ENCODE results near the gene TRAF4.
A peak's percentile ranks its signal among the peaks of the same experiment; 100 is the strongest.

TRAF4 gene

DNA sequence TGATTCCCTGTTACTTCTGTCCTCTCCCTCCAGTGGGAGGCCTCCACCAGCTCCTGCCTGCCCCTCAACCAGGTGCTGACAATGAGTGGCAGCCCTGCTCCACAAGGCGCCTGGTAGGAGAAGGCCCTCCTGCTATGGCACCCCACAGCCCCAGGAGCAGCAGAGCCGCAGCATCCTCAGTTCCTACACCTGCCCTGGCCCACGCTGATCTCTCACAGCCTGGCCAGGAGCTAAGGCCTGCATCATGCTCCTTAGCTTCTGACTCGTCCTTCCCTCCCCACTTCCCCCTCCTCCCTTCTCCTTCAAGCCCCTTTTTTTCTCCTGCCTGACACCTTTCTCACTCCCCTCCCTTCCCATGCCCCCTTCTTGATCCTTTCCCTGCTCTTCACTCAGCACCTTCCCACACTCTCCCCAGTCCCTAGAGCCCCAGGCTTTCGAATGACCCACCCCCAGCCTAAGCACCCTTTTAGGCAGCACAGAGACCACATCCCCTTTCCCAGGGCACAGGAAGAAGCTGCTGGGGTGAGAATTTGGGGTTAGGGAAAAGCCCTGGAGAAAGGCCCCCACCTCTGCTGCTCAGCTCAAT lies 38.6 kb upstream of the TRAF4 start:
- Histone ChIP-seq H3K27ac (ENCODE audit: low read length) (no peak overlapping the region), H3K4me1 (ENCODE audit: control insufficient read depth, insufficient read depth, low read length) (peaks cover 2% of the 10 kb centered on the region; the same call in 1 of the 2 replicates), H3K36me3 (ENCODE audit: control insufficient read depth, insufficient read depth, low read length) (peaks cover 28% of the 10 kb centered on the region), H3K9me3 (ENCODE audit: control insufficient read depth, insufficient read depth, low read length) (no peaks in the 10 kb centered on the region), H3K27me3 (ENCODE audit: control insufficient read depth, insufficient read depth, low read length) (no peaks in the 10 kb centered on the region), H3K4me3 (ENCODE audit: low read length) (no peak overlapping the region)
- no peak for DNase-seq (ENCODE audit: low read depth, low spot score)
- no CpG with 5 or more reads among the region's 5 CpGs for WGBS (ENCODE audit: insufficient coverage, insufficient read length)

DNA sequence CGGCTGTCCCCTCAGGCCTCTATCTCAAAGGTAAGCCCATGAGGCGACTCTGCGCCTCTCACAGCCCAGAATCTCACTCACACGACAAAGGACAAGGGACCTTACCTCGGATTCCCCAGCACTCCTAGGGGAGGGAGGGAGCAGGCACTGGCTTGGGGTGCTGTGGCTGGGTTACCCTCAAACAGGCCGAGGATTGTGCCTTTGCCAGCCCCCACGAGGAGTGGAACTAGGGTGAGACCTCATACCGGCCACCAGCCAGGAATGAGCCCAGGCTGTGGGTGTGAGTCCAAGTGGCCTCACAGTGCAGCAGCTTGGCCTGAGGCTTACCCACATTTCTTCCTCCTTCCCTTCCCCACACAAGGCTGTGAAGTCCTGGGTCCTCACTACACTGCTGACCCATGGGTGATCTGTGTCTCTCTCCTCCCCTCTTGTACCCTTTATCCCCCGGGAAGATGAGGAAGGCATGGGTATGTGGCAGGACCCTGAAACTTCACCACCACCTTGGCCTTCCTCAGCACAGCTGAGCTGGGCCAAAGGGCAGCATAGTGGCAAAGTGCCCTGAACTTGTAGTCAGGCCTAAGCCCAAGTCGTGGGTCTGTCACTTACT lies 38.0 kb upstream of the TRAF4 start:
- Histone ChIP-seq H3K27ac (ENCODE audit: low read length) (no peak overlapping the region), H3K4me1 (ENCODE audit: control insufficient read depth, insufficient read depth, low read length) (peaks cover 2% of the 10 kb centered on the region; the same call in 1 of the 2 replicates), H3K4me3 (ENCODE audit: low read length) (no peak overlapping the region), H3K9me3 (ENCODE audit: control insufficient read depth, insufficient read depth, low read length) (no peaks in the 10 kb centered on the region), H3K36me3 (ENCODE audit: control insufficient read depth, insufficient read depth, low read length) (peaks cover 21% of the 10 kb centered on the region), H3K27me3 (ENCODE audit: control insufficient read depth, insufficient read depth, low read length) (no peaks in the 10 kb centered on the region)
- WGBS (ENCODE audit: insufficient coverage, insufficient read length): no CpG with 5 or more reads among the region's 10 CpGs
- DNase-seq (ENCODE audit: low read depth, low spot score): no peak

DNA sequence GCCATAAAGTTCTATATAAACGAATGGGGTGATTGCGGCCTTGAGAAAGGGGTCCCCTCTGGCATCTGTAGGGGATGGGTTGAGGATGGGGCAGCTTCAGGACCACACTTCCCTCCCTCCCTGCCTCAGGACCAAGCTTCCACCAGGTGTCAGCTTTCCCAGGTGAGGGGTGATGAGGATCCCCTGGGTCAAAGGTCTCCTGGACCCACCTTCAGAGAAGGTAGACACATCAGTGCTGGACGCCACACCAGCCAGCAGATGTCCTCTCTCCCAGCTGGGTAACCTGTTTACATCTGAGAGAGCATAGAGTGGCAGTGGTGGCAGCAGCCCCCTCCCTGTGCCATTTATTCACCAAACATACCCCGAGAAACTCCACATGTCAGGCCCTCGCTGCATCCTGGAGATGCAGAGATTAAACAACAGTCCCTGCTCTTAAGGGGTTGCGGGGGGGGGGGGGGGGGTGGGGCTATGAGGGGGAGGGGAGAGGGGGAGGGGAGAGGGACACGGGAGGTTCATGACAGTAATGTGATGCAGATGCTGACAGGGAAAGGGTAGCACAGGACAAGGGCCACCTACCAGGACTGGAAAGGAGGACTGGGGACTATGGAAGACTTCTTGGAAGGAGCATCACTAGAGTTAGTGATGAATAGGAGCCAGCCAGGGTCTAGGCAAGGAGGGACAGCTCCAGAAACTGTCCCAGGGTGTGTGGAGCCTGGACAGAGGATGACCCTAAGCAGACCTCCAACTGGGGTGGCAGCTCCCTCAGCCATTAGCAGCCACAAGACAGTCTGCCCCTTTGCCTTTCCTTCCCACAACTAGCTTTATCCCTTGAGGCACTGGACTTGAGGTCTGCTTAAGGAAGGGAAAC lies 37.1 kb upstream of the TRAF4 start:
- Histone ChIP-seq H3K36me3 (ENCODE audit: control insufficient read depth, insufficient read depth, low read length) (peaks cover 17% of the 10 kb centered on the region), H3K27me3 (ENCODE audit: control insufficient read depth, insufficient read depth, low read length) (no peaks in the 10 kb centered on the region), H3K4me1 (ENCODE audit: control insufficient read depth, insufficient read depth, low read length) (peaks cover 2% of the 10 kb centered on the region; the same call in 1 of the 2 replicates), H3K4me3 (ENCODE audit: low read length) (no peak overlapping the region), H3K9me3 (ENCODE audit: control insufficient read depth, insufficient read depth, low read length) (no peaks in the 10 kb centered on the region), H3K27ac (ENCODE audit: low read length) (no peak overlapping the region)
- DNase-seq (ENCODE audit: low read depth, low spot score): no peak
- WGBS (ENCODE audit: insufficient coverage, insufficient read length): no CpG with 5 or more reads among the region's 7 CpGs

DNA sequence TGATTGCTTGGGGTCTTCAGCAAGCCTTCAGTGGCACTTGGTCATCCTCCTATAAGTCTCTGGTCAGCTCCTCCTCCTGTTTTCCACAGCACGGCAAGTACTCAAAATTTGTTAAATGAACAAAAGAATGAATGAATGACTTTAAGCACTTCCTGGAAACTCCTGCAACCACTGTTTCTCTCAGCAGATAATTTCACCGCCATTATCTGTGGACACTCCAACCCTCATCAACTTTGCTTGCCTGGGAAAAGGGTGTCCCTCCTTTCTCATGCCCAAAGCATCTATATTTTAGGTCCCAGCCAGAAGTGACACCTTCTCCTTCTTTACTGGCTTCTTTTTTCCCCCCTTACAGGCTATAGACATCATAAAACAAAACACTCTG lies 36.5 kb upstream of the TRAF4 start:
- H3K27me3 ChIP-seq (ENCODE audit: control insufficient read depth, insufficient read depth, low read length): no peaks in the 10 kb centered on the region
- H3K36me3 ChIP-seq (ENCODE audit: control insufficient read depth, insufficient read depth, low read length): peaks cover 14% of the 10 kb centered on the region
- no peak for DNase-seq (ENCODE audit: low read depth, low spot score)
- H3K9me3 ChIP-seq (ENCODE audit: control insufficient read depth, insufficient read depth, low read length): no peaks in the 10 kb centered on the region
- peaks cover 2% of the 10 kb centered on the region; the same call in 1 of the 2 replicates for H3K4me1 ChIP-seq (ENCODE audit: control insufficient read depth, insufficient read depth, low read length)
- H3K4me3 ChIP-seq (ENCODE audit: low read length): no peak overlapping the region
- no peak overlapping the region for H3K27ac ChIP-seq (ENCODE audit: low read length)
- no CpG with 5 or more reads among the region's 2 CpGs for WGBS (ENCODE audit: insufficient coverage, insufficient read length)

- DNase-seq (ENCODE audit: low read depth, low spot score): peak; percentile 85
- no peaks in the 10 kb centered on the region for H3K9me3 ChIP-seq (ENCODE audit: control insufficient read depth, insufficient read depth, low read length)
- WGBS (ENCODE audit: insufficient coverage, insufficient read length): no CpG with 5 or more reads among the region's 74 CpGs
- peaks cover 16% of the 10 kb centered on the region for H3K36me3 ChIP-seq (ENCODE audit: control insufficient read depth, insufficient read depth, low read length)
- no peak overlapping the region for H3K27ac ChIP-seq (ENCODE audit: low read length)
- no peaks in the 10 kb centered on the region for H3K27me3 ChIP-seq (ENCODE audit: control insufficient read depth, insufficient read depth, low read length)
- H3K4me1 ChIP-seq (ENCODE audit: control insufficient read depth, insufficient read depth, low read length): peaks cover 4% of the 10 kb centered on the region
- H3K4me3 ChIP-seq (ENCODE audit: low read length): peak overlapping the region; percentile 67; the same call in 1 of the 2 replicates
Observed at GRCh38 chr17:28710861-28711722, 32.7 kb upstream of the TRAF4 start.

- Histone ChIP-seq H3K9me3 (ENCODE audit: control insufficient read depth, insufficient read depth, low read length) (no peaks in the 10 kb centered on the region), H3K27me3 (ENCODE audit: control insufficient read depth, insufficient read depth, low read length) (no peaks in the 10 kb centered on the region), H3K4me3 (ENCODE audit: low read length) (peak within 1 kb of the TSS; percentile 67; the same call in 1 of the 2 replicates), H3K36me3 (ENCODE audit: control insufficient read depth, insufficient read depth, low read length) (peaks cover 16% of the 10 kb centered on the region), H3K27ac (ENCODE audit: low read length) (no peak within 1 kb of the TSS), H3K4me1 (ENCODE audit: control insufficient read depth, insufficient read depth, low read length) (peaks cover 4% of the 10 kb centered on the region)
- no CpG with 5 or more reads among the region's 20 CpGs for WGBS (ENCODE audit: insufficient coverage, insufficient read length)
- DNase-seq (ENCODE audit: low read depth, low spot score): no peak
Observed at GRCh38 chr17:28711723-28712031, 32.1 kb upstream of the TRAF4 start, which contains the start of gene PROCA1. PROCA1 (minus strand) TSS chr17:28711888; CDS start chr17:28711660, 228 bp downstream.

- H3K27me3 ChIP-seq (ENCODE audit: control insufficient read depth, insufficient read depth, low read length): no peaks in the 10 kb centered on the region
- H3K9me3 ChIP-seq (ENCODE audit: control insufficient read depth, insufficient read depth, low read length): no peaks in the 10 kb centered on the region
- peak overlapping the region; percentile 29; the same call in 1 of the 2 replicates for H3K4me3 ChIP-seq (ENCODE audit: low read length)
- WGBS (ENCODE audit: insufficient coverage, insufficient read length): no CpG with 5 or more reads among the region's 34 CpGs
- H3K36me3 ChIP-seq (ENCODE audit: control insufficient read depth, insufficient read depth, low read length): peaks cover 16% of the 10 kb centered on the region
- no peak for DNase-seq (ENCODE audit: low read depth, low spot score)
- H3K27ac ChIP-seq (ENCODE audit: low read length): no peak overlapping the region
- H3K4me1 ChIP-seq (ENCODE audit: control insufficient read depth, insufficient read depth, low read length): peaks cover 3% of the 10 kb centered on the region
Observed at GRCh38 chr17:28712032-28712704, 31.6 kb upstream of the TRAF4 start.

- Histone ChIP-seq H3K4me3 (ENCODE audit: low read length) (no peak overlapping the region; the same call in 1 of the 2 replicates), H3K36me3 (ENCODE audit: control insufficient read depth, insufficient read depth, low read length) (peaks cover 16% of the 10 kb centered on the region), H3K4me1 (ENCODE audit: control insufficient read depth, insufficient read depth, low read length) (peaks cover 3% of the 10 kb centered on the region), H3K27me3 (ENCODE audit: control insufficient read depth, insufficient read depth, low read length) (no peaks in the 10 kb centered on the region), H3K27ac (ENCODE audit: low read length) (no peak overlapping the region), H3K9me3 (ENCODE audit: control insufficient read depth, insufficient read depth, low read length) (no peaks in the 10 kb centered on the region)
- WGBS (ENCODE audit: insufficient coverage, insufficient read length): no CpG with 5 or more reads among the region's 7 CpGs
- no peak for DNase-seq (ENCODE audit: low read depth, low spot score)
Observed at GRCh38 chr17:28712705-28713415, 31.0 kb upstream of the TRAF4 start.

- WGBS (ENCODE audit: insufficient coverage, insufficient read length): no CpG with 5 or more reads among the region's 3 CpGs
- no peaks in the 10 kb centered on the region for H3K9me3 ChIP-seq (ENCODE audit: control insufficient read depth, insufficient read depth, low read length)
- peaks cover 3% of the 10 kb centered on the region for H3K4me1 ChIP-seq (ENCODE audit: control insufficient read depth, insufficient read depth, low read length)
- no peak overlapping the region for H3K27ac ChIP-seq (ENCODE audit: low read length)
- DNase-seq (ENCODE audit: low read depth, low spot score): no peak
- H3K36me3 ChIP-seq (ENCODE audit: control insufficient read depth, insufficient read depth, low read length): peaks cover 16% of the 10 kb centered on the region
- no peak overlapping the region for H3K4me3 ChIP-seq (ENCODE audit: low read length)
- no peaks in the 10 kb centered on the region for H3K27me3 ChIP-seq (ENCODE audit: control insufficient read depth, insufficient read depth, low read length)
Observed at GRCh38 chr17:28714281-28714680, 29.5 kb upstream of the TRAF4 start.

Data from iPS DF 6.9 (cell line).